ENCODE measurements around the gene EOMES.

DNA sequence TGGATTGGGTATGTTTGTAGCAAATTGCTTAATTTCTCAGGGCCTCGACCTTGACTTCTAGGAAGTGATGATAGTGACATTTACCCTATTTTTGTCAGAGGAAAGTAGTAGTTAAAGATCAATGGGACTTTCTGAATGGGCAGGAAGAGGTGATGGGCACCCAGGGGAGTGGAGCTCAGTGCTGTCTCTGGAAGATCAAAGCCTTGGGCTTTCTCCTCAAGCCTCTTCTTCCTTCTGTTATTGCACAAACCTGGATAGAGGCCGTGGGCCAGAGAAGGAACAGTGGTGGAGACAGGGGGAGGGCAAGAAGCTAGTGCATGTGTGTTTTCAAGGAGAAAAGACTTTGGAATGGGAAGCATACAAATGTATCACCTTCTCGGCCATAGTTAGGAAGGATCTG is 44.9 kb upstream of the EOMES start:
- TF ChIP-seq CTCF (IDR thresholded peaks at IDR 0.05) (no peak), POLR2A (IDR thresholded peaks at IDR 0.05) (no peak), EP300 (IDR thresholded peaks at IDR 0.05; ENCODE audit: low read depth) (no peak)
